ENCODE results near the gene GPC1.

The GPC1 gene

GRCh38 chr2:240403396-240404104 lies 31.9 kb upstream of the GPC1 start:
- no peak overlapping the region for H3K4me3 ChIP-seq (ENCODE audit: low read length)
- DNase-seq (ENCODE audit: low read depth) = no peak
- no peak for TF ChIP-seq CTCF (IDR thresholded peaks at IDR 0.05; ENCODE audit: insufficient read depth, low read depth, low read length, missing control alignments)

- DNase-seq (ENCODE audit: low read depth) = no peak
- no peak overlapping the region for H3K4me3 ChIP-seq (ENCODE audit: low read length)
- TF ChIP-seq CTCF (IDR thresholded peaks at IDR 0.05; ENCODE audit: insufficient read depth, low read depth, low read length, missing control alignments) = no peak
Measured at GRCh38 chr2:240404174-240404852, 31.1 kb upstream of the GPC1 start.

- DNase-seq (ENCODE audit: low read depth) = no peak
- H3K4me3 ChIP-seq (ENCODE audit: low read length) = no peak overlapping the region
- TF ChIP-seq CTCF (IDR thresholded peaks at IDR 0.05; ENCODE audit: insufficient read depth, low read depth, low read length, missing control alignments) = no peak
Measured at GRCh38 chr2:240405133-240405532, 30.3 kb upstream of the GPC1 start.

- no peak for TF ChIP-seq CTCF (IDR thresholded peaks at IDR 0.05; ENCODE audit: insufficient read depth, low read depth, low read length, missing control alignments)
- H3K4me3 ChIP-seq (ENCODE audit: low read length) = no peak overlapping the region
- no peak for DNase-seq (ENCODE audit: low read depth)
Measured at GRCh38 chr2:240405684-240406313, 29.7 kb upstream of the GPC1 start.

- no peak for DNase-seq (ENCODE audit: low read depth)
- no peak overlapping the region for H3K4me3 ChIP-seq (ENCODE audit: low read length)
- no peak for TF ChIP-seq CTCF (IDR thresholded peaks at IDR 0.05; ENCODE audit: insufficient read depth, low read depth, low read length, missing control alignments)
Measured at GRCh38 chr2:240407090-240407489, 28.4 kb upstream of the GPC1 start.

- no peak overlapping the region for H3K4me3 ChIP-seq (ENCODE audit: low read length)
- no peak for DNase-seq (ENCODE audit: low read depth)
- TF ChIP-seq CTCF (IDR thresholded peaks at IDR 0.05; ENCODE audit: insufficient read depth, low read depth, low read length, missing control alignments) = no peak
Measured at GRCh38 chr2:240410004-240410403, 25.5 kb upstream of the GPC1 start.
